ENCODE results near the gene CSNK1G1. TPM values are rescaled to one million over a fixed set of nuclear protein-coding genes. Genes with fewer than 3 reads are reported as not detected.

The CSNK1G1 gene
- total RNA-seq, 1 experiment from 2014 or later: 11.5 TPM

DNA sequence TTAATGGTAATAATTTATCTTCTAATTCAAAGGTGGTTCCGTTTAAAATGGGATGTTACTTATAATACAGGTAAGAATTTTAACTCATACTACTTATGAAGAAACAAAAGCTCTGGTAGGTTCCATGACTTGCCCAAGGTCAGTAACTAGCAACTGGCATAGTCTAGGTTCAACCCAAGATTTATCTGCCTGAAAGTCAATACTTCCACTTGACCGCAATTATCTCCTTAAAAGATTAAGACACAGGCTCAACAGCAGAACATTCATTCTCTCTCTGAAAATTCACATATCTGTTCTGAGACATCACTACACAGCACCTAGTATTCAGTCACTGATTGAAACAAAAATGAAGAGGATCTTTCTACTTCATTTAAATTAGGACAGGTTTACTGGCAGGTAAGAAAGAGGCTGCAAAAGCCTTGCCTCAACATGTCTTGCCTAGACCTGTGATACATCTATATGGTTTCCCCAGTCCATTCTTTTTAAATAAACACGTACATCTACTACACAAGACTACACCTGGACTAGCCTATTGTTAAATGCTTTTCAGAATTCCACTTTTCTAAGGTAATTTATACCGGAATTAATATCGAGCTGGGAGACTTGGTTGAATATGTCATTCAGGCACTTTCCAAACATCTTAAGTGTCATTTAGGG is 1.2 kb downstream of the CSNK1G1 start:
- Mint-ChIP-seq H3K4me3 (ENCODE audit: unreplicated experiment) (peak overlapping the region; percentile 82), H3K9me3 (ENCODE audit: unreplicated experiment) (no peaks in the 10 kb centered on the region), H3K27ac (ENCODE audit: unreplicated experiment) (peak overlapping the region; percentile 87), H3K4me1 (ENCODE audit: low read depth, unreplicated experiment) (peaks cover 16% of the 10 kb centered on the region), H3K36me3 (ENCODE audit: insufficient read depth, unreplicated experiment) (peaks cover 10% of the 10 kb centered on the region), H3K27me3 (ENCODE audit: insufficient read depth, unreplicated experiment) (no peaks in the 10 kb centered on the region)
- Histone ChIP-seq H3K9me3 (no peaks in the 10 kb centered on the region), H3K36me3 (ENCODE audit: control insufficient read depth, insufficient read depth, low read length) (no peaks in the 10 kb centered on the region), H3K27me3 (replicated peaks; ENCODE audit: control insufficient read depth, insufficient read depth, low read length) (no peaks in the 10 kb centered on the region), H3K4me3 (ENCODE audit: low read depth, low read length) (peak overlapping the region; percentile 92), H3K4me1 (0 out of 2 replicates have a peak, but pooled peaks cover 5% of the 10 kb centered on the region)
- BruUV-seq (replicated peaks): no TSS peak
- CTCF ChIA-PET: no interaction called here
- no peak for DNase-seq
- POLR2A ChIA-PET: no interaction called here
- intact Hi-C loops (cut with micrococcal nuclease; ENCODE audit: unreplicated experiment): no loop called here
- no peak for TF ChIP-seq CTCF (IDR thresholded peaks at IDR 0.05; ENCODE audit: insufficient read depth in 1 of 2, low read depth in 1 of 2, low read length in 1 of 2, severe bottlenecking in 1 of 2, unreplicated experiment in 1 of 2)

DNA sequence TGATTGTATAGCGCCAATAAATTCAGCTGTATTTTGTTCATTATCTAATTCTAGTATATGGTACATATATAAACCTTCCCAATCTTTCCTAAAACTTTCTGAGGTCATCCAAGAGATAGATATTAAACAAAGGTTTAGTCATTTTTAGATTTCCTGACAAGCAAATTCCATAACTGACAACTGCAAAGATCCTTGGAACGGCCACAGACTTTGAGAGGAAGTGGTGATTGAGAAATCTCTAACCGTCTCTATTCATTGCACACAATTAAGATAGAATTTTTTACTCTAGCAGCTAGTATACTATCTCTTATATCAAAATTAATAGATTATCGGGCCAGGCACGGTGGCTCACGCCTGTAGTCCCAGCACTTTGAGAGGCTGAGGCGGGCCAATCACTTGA is 4.7 kb downstream of the CSNK1G1 start:
- Histone ChIP-seq H3K36me3 (ENCODE audit: control insufficient read depth, insufficient read depth, low read length) (no peaks in the 10 kb centered on the region), H3K4me1 (0 out of 2 replicates have a peak, but pooled peaks cover 5% of the 10 kb centered on the region), H3K27me3 (replicated peaks; ENCODE audit: control insufficient read depth, insufficient read depth, low read length) (no peaks in the 10 kb centered on the region), H3K9me3 (no peaks in the 10 kb centered on the region), H3K4me3 (ENCODE audit: low read depth, low read length) (no peak overlapping the region)
- H3K27ac Mint-ChIP-seq (ENCODE audit: unreplicated experiment): no peak overlapping the region
- ChIA-PET POLR2A (no interaction called here), CTCF (no interaction called here)
- intact Hi-C loops (cut with micrococcal nuclease; ENCODE audit: unreplicated experiment): no loop called here
- no peaks in the 10 kb centered on the region for H3K9me3 Mint-ChIP-seq (ENCODE audit: unreplicated experiment)
- H3K4me1 Mint-ChIP-seq (ENCODE audit: low read depth, unreplicated experiment): peaks cover 8% of the 10 kb centered on the region
- H3K27me3 Mint-ChIP-seq (ENCODE audit: insufficient read depth, unreplicated experiment): no peaks in the 10 kb centered on the region
- peaks cover 12% of the 10 kb centered on the region for H3K36me3 Mint-ChIP-seq (ENCODE audit: insufficient read depth, unreplicated experiment)
- DNase-seq: no peak
- no peak for TF ChIP-seq CTCF (IDR thresholded peaks at IDR 0.05; ENCODE audit: insufficient read depth in 1 of 2, low read depth in 1 of 2, low read length in 1 of 2, severe bottlenecking in 1 of 2, unreplicated experiment in 1 of 2)
- H3K4me3 Mint-ChIP-seq (ENCODE audit: unreplicated experiment): no peak overlapping the region
- BruUV-seq (replicated peaks): no TSS peak

GRCh38 chr15:64349375-64349774 is 6.6 kb downstream of the CSNK1G1 start:
- H3K27ac Mint-ChIP-seq (ENCODE audit: unreplicated experiment): no peak overlapping the region
- ChIA-PET CTCF (no interaction called here), POLR2A (no interaction called here)
- peaks cover 6% of the 10 kb centered on the region for H3K36me3 Mint-ChIP-seq (ENCODE audit: insufficient read depth, unreplicated experiment)
- no TSS peak for BruUV-seq (replicated peaks)
- no peaks in the 10 kb centered on the region for H3K4me1 Mint-ChIP-seq (ENCODE audit: low read depth, unreplicated experiment)
- no peaks in the 10 kb centered on the region for H3K36me3 ChIP-seq (ENCODE audit: control insufficient read depth, insufficient read depth, low read length)
- no peaks in the 10 kb centered on the region for H3K27me3 ChIP-seq (replicated peaks; ENCODE audit: control insufficient read depth, insufficient read depth, low read length)
- no peak for DNase-seq
- no peaks in the 10 kb centered on the region for H3K27me3 Mint-ChIP-seq (ENCODE audit: insufficient read depth, unreplicated experiment)
- H3K9me3 ChIP-seq: no peaks in the 10 kb centered on the region
- no peaks in the 10 kb centered on the region for H3K9me3 Mint-ChIP-seq (ENCODE audit: unreplicated experiment)
- no peak for TF ChIP-seq CTCF (IDR thresholded peaks at IDR 0.05; ENCODE audit: insufficient read depth in 1 of 2, low read depth in 1 of 2, low read length in 1 of 2, severe bottlenecking in 1 of 2, unreplicated experiment in 1 of 2)
- 0 out of 2 replicates have a peak, but pooled peaks cover 2% of the 10 kb centered on the region for H3K4me1 ChIP-seq
- no peak overlapping the region for H3K4me3 Mint-ChIP-seq (ENCODE audit: unreplicated experiment)
- intact Hi-C loops (cut with micrococcal nuclease; ENCODE audit: unreplicated experiment): no loop called here
- H3K4me3 ChIP-seq (ENCODE audit: low read depth, low read length): no peak overlapping the region
